ENCODE measurements around the gene PTGIS. TPM values are rescaled to one million over a fixed set of nuclear protein-coding genes. Genes with fewer than 3 reads are reported as not detected.

The PTGIS gene
- total and polyA plus RNA-seq, 12 donors = 6.5 to 66.8 (median 20.2) TPM

DNA sequence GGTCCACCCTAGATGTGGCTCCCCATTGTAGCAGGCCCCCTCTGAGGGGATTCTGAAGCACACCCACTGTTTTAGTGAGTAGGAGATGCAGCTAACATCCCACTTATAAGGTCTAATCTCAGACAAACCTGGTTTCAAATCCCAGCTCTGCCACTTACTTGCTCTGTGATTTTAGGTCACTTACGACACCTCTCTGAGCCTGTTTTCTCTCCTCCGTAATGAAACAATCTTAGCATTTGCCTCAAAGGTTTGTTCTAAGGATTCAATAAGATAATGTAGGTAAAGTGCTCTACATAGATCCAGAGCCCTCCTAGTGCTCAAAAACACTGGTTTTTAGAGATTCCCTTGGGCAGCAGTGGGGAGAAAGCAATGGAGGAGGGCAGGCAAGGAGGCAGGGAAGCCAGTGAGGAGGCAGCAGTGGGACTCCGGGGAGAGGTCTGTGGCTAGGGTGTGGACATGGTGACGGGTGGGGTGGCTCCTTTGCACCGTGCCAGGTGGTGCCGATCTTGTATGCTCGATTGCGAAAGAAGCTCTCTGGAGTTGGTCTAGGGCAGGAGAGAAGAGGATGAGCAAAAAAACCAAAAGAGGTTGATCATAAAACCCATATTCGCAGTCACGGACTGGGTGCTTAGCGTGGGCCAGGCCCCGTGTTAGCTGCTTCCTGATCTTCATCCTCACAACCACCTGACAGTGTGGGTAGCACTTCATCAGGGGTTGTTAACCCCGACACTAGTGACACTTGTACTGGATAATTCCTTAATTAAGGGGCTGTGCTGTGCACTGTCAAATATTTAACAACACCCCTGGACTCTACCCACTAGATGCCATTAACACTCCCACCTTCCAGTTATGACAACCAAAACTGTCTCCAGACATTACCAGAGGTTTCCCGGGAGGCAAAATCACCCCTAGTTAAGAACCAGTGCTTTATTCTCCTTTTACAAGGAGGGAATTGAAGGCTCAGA is 16.8 kb upstream of the PTGIS start:
- peaks cover 4 to 45% (median 17%) of the 10 kb centered on the region in 9 donors for H3K4me1 ChIP-seq
- peaks cover 0 to 18% (median 7%) of the 10 kb centered on the region in 11 donors for H3K9me3 ChIP-seq
- intact Hi-C loops (cut with DNase I) = loop anchor here in 1 of 10 donors (5.0 kb wide), 1 partner anchor 32 kb away; no protein-coding TSS in a partner anchor
- no peaks in the 10 kb centered on the region for H3K36me3 ChIP-seq
- H3K27ac ChIP-seq = peak overlapping the region; percentile 43 to 88 (median 68)
- peak in 1 of 8 donors; percentile 6 for ATAC-seq
- no peaks in the 10 kb centered on the region for H3K27me3 ChIP-seq
- DNase-seq = no peak
- WGBS, 2 donors = 87% methylated on average over 14 of the region's 14 CpGs
- TF ChIP-seq, protein P1, sequence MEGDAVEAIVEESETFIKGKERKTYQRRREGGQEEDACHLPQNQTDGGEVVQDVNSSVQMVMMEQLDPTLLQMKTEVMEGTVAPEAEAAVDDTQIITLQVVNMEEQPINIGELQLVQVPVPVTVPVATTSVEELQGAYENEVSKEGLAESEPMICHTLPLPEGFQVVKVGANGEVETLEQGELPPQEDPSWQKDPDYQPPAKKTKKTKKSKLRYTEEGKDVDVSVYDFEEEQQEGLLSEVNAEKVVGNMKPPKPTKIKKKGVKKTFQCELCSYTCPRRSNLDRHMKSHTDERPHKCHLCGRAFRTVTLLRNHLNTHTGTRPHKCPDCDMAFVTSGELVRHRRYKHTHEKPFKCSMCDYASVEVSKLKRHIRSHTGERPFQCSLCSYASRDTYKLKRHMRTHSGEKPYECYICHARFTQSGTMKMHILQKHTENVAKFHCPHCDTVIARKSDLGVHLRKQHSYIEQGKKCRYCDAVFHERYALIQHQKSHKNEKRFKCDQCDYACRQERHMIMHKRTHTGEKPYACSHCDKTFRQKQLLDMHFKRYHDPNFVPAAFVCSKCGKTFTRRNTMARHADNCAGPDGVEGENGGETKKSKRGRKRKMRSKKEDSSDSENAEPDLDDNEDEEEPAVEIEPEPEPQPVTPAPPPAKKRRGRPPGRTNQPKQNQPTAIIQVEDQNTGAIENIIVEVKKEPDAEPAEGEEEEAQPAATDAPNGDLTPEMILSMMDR (IDR thresholded peaks at IDR 0.05) = no peak
- no peak overlapping the region for H3K4me3 ChIP-seq

DNA sequence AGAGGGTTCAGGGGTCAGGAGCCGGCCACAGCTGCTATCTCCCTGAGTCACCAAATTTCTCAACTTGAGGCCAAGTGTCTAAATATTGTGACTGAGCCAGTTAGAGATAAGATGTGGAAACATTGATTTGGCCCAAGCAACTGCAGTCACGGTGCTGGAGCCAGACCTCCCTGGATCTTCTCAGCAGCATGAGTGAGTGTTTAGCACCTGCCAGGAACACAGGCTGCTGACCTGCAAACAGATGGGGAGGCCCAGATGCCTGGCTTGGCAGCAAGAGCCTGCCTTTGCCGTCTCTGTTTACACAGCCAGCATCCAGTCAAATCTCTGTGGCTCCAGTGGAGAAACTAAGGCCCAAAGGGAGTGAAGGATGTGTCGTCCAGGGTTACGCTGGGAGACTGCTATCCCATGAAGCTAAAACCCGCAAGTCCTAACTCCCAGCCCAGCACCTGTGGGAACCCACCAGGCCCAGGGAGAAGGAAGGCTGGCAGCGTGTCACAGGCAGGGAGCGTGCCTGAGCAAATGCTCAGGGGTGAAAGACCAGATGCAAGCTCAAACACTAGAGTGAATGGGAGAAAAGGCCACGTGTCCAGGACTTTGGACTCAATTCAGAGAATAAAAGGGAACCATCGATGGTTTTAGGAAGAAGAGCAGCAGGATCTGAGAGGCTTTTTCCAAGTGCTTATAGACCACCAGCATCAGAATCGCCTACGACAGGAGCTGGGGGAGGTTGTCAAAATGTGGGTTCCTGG is 15.9 kb upstream of the PTGIS start:
- Histone ChIP-seq H3K36me3 (no peaks in the 10 kb centered on the region), H3K27ac (peak overlapping the region; percentile 43 to 88 (median 68)), H3K4me3 (no peak overlapping the region), H3K27me3 (no peaks in the 10 kb centered on the region), H3K4me1 (peaks cover 4 to 45% (median 17%) of the 10 kb centered on the region in 9 donors), H3K9me3 (peaks cover 0 to 18% (median 7%) of the 10 kb centered on the region in 11 donors)
- peak; percentile 73 to 80 for DNase-seq
- TF ChIP-seq, protein P1 (IDR thresholded peaks at IDR 0.05) = peak in 2 of 9 donors; percentile 12 to 16
- WGBS, 2 donors = 46 to 52% methylated on average over 12 of the region's 12 CpGs
- intact Hi-C loops (cut with DNase I) = no loop called here
- peak; percentile 83 to 93 (median 86) for ATAC-seq

- Histone ChIP-seq H3K9me3 (peaks cover 0 to 18% (median 7%) of the 10 kb centered on the region in 11 donors), H3K27me3 (no peaks in the 10 kb centered on the region), H3K36me3 (no peaks in the 10 kb centered on the region), H3K4me3 (no peak overlapping the region), H3K4me1 (peaks cover 4 to 45% (median 17%) of the 10 kb centered on the region in 9 donors), H3K27ac (peak overlapping the region in 8 of 10 donors; percentile 36 to 87 (median 68))
- DNase-seq = no peak
- intact Hi-C loops (cut with DNase I) = no loop called here
- 76 to 77% methylated on average over 4 of the region's 4 CpGs for WGBS, 2 donors
- TF ChIP-seq, protein P1 (IDR thresholded peaks at IDR 0.05) = no peak
- no peak for ATAC-seq
Measured at GRCh38 chr20:49583343-49583668, 15.4 kb upstream of the PTGIS start.

Measured in heart right ventricle (tissue), 16 donors.